IPS-15b (cell line): ENCODE results near the gene ATXN10.

Experiments used
- H3K27me3 ChIP-seq: one replicate; pipeline ENCODE4 v1.6.1; 2013; ENCODE audit warnings: low read length; ENCODE audit not compliant: control insufficient read depth, insufficient read depth
- H3K36me3 ChIP-seq: one replicate; pipeline ENCODE4 v1.6.1; 2013; ENCODE audit warnings: low read length; ENCODE audit not compliant: control insufficient read depth, insufficient read depth
- H3K4me1 ChIP-seq: one replicate; pipeline ENCODE4 v1.6.1; 2013; ENCODE audit warnings: mild to moderate bottlenecking, low read length; ENCODE audit not compliant: control insufficient read depth, insufficient read depth
- H3K4me3 ChIP-seq: one replicate; pipeline ENCODE4 v1.5.1; 2013; ENCODE audit warnings: low read depth, low read length
- H3K9ac ChIP-seq: one replicate; pipeline ENCODE4 v1.6.1; 2013; ENCODE audit warnings: low read depth, mild to moderate bottlenecking, low read length
- H3K9me3 ChIP-seq: one replicate; pipeline ENCODE4 v1.6.1; 2013; ENCODE audit warnings: mild to moderate bottlenecking, low read length; ENCODE audit not compliant: control insufficient read depth, insufficient read depth

ATXN10 gene

DNA sequence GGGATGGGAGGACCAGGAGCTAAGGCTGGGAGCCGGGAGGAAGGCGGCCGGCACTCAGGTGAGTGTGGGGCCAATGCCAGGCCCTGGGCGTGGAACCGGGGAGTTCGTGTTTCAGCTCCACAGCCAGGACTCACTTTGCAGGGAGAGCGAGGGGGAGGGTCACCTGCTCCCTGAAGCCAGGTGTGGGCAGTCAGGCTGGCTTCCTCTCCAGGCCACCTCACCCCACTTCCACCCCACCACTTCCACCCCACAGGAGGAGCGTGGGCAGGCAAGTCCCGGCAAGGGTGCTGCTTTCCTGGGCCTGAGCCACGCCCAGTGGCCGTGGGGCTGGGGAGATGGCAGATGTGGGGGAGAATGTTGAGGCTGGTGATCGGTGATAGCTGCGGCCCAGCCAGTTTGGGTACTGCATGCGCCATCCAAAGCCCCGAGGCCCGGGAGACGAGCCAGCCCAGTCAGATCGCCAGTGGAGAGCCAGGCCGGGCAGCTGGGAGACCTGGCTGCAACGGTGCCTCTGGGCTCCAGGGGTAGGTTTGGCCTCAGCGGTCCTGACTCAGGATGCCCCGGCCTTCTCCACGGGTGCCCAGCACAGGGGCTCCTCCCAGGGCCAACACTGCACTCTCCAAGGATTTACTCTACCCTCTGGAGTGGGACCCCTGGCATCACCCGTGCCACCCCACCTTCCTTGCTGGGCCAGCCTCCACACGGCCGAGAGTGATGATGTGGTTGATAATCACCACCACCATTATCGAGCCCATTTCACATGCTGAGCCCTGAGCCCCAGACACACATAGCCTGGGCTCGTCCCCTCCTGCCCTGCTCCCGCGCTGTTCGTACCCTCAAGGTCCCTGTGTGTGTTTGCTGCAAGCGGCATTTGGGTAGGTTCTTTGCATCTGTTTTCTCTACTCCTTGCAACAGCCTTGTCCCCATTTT, 211.5 kb downstream of the ATXN10 start:
- H3K36me3 ChIP-seq = no peaks in the 10 kb centered on the region
- H3K27me3 ChIP-seq = peaks cover 2% of the 10 kb centered on the region
- H3K4me3 ChIP-seq = no peak overlapping the region
- no peaks in the 10 kb centered on the region for H3K4me1 ChIP-seq
- no peak overlapping the region for H3K9ac ChIP-seq
- H3K9me3 ChIP-seq = no peaks in the 10 kb centered on the region

DNA sequence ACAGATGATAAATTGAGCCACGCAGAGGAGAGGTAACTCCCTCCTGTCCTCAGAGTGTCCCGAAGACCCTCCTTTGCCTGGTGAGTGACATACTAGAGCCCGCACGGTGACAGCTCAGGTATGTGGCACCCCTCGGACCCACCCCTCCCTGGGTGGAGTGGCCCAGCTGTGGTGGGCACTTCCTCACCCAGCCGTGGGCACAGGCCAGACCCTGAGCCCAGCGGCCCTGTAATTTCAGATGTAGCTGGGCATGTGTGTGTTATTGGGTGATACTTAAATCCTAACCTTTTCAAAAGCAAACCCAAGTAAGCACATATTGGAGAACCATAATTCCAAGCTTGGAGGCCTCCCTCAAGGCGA, 212.2 kb downstream of the ATXN10 start:
- peaks cover 2% of the 10 kb centered on the region for H3K27me3 ChIP-seq
- no peaks in the 10 kb centered on the region for H3K4me1 ChIP-seq
- no peak overlapping the region for H3K4me3 ChIP-seq
- H3K9ac ChIP-seq = no peak overlapping the region
- H3K9me3 ChIP-seq = no peaks in the 10 kb centered on the region
- H3K36me3 ChIP-seq = no peaks in the 10 kb centered on the region

DNA sequence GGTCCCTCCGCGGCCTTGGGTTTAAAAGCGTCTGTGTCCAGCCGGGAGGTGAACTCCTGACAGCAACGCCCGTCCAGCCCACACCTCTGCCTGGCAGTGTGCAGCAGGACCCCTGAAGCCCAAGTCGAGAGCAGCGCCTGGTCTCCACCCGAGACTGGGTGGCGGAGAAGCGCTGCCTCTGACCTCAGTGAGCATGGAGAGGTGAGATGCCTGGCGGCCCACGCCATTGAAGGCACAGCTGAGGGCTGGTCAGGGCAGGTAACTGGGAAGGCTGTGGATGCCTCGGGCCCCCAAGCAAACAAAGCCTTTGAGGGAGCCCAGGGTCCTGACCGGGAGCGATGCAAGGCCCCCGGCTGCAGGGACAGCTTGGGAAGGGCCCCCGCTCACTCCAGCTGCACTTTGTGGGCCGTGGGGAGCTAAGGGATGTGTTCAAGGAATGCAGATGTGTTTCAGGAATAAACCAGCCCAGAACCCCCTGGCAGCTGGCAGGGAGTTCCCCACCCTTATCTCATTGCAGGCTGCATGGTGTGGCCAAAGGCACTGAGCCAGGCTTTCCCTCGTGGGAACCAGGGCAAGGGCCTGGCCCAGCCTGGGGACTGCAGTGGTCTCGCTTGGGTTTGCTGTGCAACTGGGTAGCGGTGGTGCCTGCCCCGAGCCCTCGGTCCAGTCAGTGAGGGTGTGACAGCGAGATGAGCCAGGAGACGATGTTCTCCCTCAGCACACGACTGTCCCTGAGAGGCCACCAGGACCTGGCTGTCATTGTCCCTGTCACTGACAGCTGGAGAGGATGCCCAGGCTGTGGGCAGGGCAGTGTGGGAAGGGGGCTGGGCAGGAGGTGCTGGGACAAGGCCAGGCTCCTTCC, 212.8 kb downstream of the ATXN10 start:
- Histone ChIP-seq H3K9me3 (no peaks in the 10 kb centered on the region), H3K4me1 (no peaks in the 10 kb centered on the region), H3K27me3 (peaks cover 2% of the 10 kb centered on the region), H3K9ac (no peak overlapping the region), H3K4me3 (no peak overlapping the region), H3K36me3 (no peaks in the 10 kb centered on the region)

DNA sequence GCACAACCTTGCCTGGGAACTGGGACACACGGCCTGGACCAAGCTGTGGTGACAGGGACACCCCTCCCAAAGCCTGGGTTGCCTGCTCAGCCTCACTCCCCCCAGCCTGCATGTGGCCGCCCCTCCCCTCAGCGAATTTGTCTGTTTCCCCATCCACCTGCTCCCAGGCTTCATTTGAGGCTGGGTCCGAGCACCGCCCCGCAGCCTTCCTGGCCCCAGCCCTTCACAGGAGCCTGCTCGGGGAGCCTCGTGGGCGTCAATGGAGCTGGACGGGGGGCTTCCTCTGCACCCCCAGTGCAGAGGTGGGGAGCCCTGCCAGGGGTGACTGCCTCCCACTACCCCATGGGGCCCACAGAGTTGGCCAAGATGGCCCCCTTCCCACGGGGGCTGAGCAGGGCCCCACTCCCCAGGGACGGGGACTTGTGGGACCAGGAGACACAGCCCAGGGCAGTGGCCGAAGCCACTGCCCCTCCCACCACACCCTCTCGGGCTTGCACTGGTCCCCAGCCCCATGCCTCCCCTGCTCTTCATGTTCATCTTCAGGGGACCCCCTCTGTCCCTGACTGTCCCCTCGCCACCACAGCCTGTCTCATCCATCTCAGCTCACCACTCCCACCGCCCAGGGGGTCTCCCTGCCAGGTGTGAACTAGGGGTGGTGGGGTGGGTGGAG, 213.7 kb downstream of the ATXN10 start:
- Histone ChIP-seq H3K36me3 (no peaks in the 10 kb centered on the region), H3K4me1 (no peaks in the 10 kb centered on the region), H3K9ac (no peak overlapping the region), H3K27me3 (no peaks in the 10 kb centered on the region), H3K9me3 (no peaks in the 10 kb centered on the region), H3K4me3 (no peak overlapping the region)

DNA sequence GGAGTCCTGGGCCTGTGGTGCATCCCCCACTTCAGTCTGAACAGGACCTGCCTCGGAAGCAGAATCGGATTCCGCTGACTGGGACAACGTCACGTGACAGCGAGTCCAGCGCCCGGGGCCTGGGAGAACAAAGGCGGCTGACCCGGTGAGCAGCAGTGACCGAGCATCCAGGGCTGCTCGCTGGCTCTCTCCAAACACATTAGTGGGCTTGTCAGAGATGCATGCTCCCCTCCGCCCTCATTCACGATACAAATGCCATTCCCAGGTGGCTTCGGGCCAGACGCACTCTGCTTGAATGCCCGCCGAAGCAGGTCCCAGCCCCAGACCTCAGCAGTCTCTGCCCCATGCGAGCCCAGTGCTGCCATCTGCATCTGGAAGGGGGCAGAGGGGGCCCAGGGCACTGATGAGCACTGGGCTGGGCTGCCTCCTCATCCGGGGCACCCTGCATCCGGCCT, 214.3 kb downstream of the ATXN10 start:
- Histone ChIP-seq H3K4me3 (no peak overlapping the region), H3K9ac (no peak overlapping the region), H3K36me3 (no peaks in the 10 kb centered on the region), H3K27me3 (no peaks in the 10 kb centered on the region), H3K4me1 (no peaks in the 10 kb centered on the region), H3K9me3 (no peaks in the 10 kb centered on the region)

DNA sequence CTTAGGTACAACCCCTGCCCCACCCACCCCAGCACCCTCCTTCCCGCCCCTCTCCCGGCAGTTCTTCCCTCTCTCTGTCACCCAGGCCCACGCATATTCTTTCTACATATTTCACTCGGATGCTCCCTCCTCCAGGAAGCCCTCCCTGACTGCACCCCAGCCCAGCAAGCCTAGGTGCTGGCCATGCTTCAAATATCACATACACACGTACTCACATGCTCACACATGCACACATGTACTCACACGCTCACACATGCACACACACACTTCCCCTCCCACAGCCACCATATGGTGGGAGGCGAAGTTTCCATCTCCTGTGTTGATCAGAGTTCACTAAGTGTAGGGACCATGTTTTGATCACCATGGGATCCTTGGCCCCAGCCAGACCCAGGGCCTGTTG, 214.9 kb downstream of the ATXN10 start:
- Histone ChIP-seq H3K9ac (no peak overlapping the region), H3K27me3 (no peaks in the 10 kb centered on the region), H3K36me3 (no peaks in the 10 kb centered on the region), H3K9me3 (no peaks in the 10 kb centered on the region), H3K4me1 (no peaks in the 10 kb centered on the region), H3K4me3 (no peak overlapping the region)

DNA sequence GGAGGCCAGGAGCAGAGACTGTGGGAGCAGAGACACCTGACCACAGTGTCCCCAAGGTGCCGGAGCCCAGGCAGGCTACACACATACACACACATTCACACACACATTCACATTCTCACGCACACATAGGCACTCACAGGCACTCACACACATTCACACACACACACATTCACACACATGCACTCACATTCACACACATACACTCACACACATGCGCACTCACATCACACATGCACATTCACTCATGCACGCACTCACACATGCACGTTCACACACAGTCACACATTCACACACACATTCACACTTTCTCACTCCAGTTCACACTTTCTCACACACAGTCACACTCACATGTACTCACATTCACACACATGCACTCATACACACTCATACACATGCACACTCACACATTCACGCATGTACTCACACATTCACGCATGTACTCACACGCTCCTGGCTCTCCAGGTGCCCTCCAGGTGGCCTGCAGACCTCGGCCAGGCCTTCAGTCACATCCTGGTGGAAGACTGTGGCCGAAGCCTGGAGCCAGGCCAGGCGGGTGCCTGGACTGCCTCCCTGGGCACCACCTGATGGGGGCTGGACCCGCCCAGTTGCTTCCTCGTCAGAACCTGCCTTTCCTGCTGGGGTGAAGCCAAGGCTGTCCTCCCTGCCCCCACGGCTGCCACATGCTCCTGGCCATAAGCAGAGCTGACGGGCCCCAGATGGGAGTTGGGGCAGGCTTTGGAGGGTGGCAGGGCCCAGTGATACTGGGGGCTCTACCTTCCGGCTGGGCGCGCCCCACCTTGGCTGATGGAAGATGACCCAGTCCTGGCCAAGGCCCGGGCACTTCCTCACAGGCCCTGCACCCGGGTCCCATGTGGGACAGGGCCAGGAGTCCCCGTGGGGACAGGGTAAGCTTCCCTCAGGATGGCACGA, 215.8 kb downstream of the ATXN10 start:
- no peaks in the 10 kb centered on the region for H3K4me1 ChIP-seq
- no peak overlapping the region for H3K9ac ChIP-seq
- H3K4me3 ChIP-seq = no peak overlapping the region
- no peaks in the 10 kb centered on the region for H3K36me3 ChIP-seq
- H3K27me3 ChIP-seq = no peaks in the 10 kb centered on the region
- H3K9me3 ChIP-seq = no peaks in the 10 kb centered on the region

DNA sequence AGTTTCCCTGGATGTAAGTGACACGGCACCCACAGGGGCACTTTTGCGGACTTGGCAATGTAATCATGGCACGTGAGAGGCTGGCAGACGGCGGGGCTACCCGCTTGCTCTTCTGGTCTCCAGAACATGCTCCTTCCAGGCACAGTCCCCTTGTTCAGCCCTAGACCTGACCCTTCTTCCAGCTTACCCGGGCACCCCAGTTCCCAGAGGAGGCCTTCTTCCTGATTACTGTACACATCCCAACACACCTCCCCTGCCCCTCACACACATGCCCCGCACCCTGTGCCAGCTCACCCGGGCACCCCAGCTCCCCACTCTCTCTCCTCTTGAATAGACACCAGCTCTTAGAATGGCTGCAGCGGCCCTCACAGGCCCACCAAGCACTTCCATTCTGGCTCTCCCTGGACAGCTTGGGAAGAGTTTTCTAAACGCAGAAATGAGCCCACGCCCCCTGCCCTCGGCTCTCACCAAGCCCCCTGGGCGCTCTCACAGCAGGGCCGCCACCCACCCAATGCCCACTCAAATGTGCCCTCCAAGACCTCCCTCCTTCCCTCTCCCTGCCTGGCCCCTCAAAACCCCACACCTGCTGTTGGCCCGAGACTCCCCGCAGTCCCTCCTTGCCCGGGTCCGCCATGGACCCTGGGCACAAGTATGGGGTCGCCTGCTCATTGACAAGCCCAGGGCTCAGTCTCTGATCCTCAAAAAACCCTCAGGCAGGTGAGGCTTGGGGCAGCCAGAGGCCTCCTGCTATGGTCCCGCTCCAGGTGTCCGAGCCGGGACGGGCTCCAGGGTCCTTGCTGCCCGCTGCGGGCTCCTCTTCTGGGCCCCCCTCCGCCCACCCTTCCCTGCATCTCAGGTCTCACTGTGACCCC, 216.8 kb downstream of the ATXN10 start:
- Histone ChIP-seq H3K36me3 (no peaks in the 10 kb centered on the region), H3K4me1 (no peaks in the 10 kb centered on the region), H3K4me3 (no peak overlapping the region), H3K9me3 (no peaks in the 10 kb centered on the region), H3K9ac (no peak overlapping the region), H3K27me3 (no peaks in the 10 kb centered on the region)

DNA sequence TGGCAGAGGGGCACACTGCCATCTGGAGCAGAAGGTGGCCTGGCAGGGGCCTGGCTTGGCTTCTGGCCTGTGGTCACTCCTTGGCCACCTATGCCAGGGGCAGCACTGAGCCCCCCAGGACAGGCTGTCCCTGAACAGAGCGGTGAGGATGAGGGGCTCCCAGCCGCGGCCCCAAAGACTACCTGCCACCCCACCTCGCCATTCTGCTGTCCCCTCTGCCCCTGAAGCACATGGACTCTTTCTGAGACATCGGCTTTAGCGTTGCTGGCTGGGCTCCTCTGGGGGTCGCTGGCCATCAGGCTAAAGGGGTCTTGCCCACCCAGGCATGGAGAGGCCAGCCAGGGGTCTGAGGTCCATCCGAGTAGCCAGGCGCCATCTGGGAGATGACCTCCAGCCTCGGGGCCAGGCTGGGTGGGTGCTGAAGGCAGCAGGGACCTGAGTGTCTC, 217.5 kb downstream of the ATXN10 start:
- Histone ChIP-seq H3K36me3 (no peaks in the 10 kb centered on the region), H3K9ac (no peak overlapping the region), H3K27me3 (no peaks in the 10 kb centered on the region), H3K9me3 (no peaks in the 10 kb centered on the region), H3K4me1 (no peaks in the 10 kb centered on the region), H3K4me3 (no peak overlapping the region)

DNA sequence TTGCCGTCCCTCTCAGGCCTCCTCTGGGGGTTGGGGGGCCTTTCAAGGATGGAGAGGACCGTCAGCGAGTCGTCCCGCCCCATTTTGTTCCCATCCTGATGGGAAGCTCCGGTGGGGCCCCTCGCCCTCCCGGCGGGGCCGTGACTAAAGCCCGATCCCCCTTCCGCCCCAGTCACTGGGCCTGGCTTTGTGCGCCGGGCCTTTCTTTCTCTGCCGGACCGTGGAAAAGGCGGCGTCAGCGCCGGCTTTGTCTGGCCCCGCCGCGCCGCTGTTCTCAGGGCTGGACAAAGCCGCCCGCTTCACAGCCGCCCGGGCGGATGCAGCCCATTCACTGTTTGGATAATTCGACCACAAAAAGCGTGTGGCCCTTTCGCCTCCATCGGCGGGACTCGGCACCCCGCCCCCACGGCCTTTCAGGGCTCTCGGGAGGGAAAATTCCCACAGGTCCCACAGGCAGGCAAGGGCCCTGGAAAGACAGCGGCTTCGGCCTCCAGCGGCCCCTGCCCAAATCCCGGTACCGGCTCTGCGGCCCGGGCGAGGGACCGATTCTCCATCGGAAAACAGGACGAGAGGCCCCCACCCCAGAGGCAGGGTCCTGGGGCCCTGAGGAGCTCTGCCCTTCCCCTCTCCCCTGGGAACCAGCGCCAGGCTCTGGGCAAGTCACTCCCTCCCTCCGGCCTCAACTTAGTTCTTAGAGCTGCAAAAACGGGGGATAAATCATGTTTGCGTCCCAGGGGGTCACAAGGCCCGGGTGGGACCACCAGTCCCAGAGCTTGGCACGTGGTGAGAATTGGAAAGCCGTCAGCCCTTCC, 218.1 kb downstream of the ATXN10 start:
- Histone ChIP-seq H3K27me3 (no peaks in the 10 kb centered on the region), H3K4me3 (no peak overlapping the region), H3K9me3 (no peaks in the 10 kb centered on the region), H3K4me1 (no peaks in the 10 kb centered on the region), H3K36me3 (no peaks in the 10 kb centered on the region), H3K9ac (no peak overlapping the region)
